Measurements from ENCODE around the gene IGFBP1. TPM values are rescaled to one million over a fixed set of nuclear protein-coding genes. Genes with fewer than 3 reads are reported as not detected.

Gene IGFBP1
- total RNA-seq (2016; rRNA removed; fragmentation: Illumina TruSeq; extraction: Trizol): 2.8 and 5.4 TPM in 2 replicates
- total RNA-seq (2016; cell fraction: cytosol; rRNA removed; fragmentation: Illumina TruSeq; extraction: Trizol; ENCODE audit: low read depth): 1.7 and 1.8 TPM in 2 replicates
- total RNA-seq (2016; cell fraction: insoluble cytoplasmic fraction; rRNA removed; fragmentation: Illumina TruSeq; extraction: Trizol): 2.3 and 4.6 TPM in 2 replicates
- 2.0 and 3.0 TPM in 2 replicates for total RNA-seq (2016; cell fraction: membrane; rRNA removed; fragmentation: Illumina TruSeq; extraction: Trizol)
- 5.6 and 6.7 TPM in 2 replicates for total RNA-seq (2016; cell fraction: nucleus; rRNA removed; fragmentation: Illumina TruSeq; extraction: Trizol)
- polyA plus RNA-seq (2011; rRNA removed): 885 and 989 TPM in 2 replicates
- polyA plus RNA-seq (2011; cell fraction: cytosol; rRNA removed): 891 and 942 TPM in 2 replicates
- 894 and 1,114 TPM in 2 replicates for polyA plus RNA-seq (2011; cell fraction: nucleus; rRNA removed)
- 2,786 and 3,532 TPM in 2 replicates for polyA plus RNA-seq (2012)
- polyA plus RNA-seq (2016; cell fraction: cytosol; fragmentation: Illumina TruSeq; extraction: Trizol; ENCODE audit: low read depth): 2.6 and 3.7 TPM in 2 replicates
- polyA plus RNA-seq (2016; cell fraction: insoluble cytoplasmic fraction; fragmentation: Illumina TruSeq; extraction: Trizol; ENCODE audit: low read depth): 3.0 and 3.5 TPM in 2 replicates
- 3.3 and 3.5 TPM in 2 replicates for polyA plus RNA-seq (2016; cell fraction: membrane; fragmentation: Illumina TruSeq; extraction: Trizol; ENCODE audit: low read depth)
- polyA plus RNA-seq (2016; cell fraction: nucleus; fragmentation: Illumina TruSeq; extraction: Trizol; ENCODE audit: insufficient read depth, low read depth): 15.4 and 16.5 TPM in 2 replicates
- 0.12 and 335 TPM in 2 replicates for polyA minus RNA-seq (2011; rRNA and poly(A)+ RNA removed; ENCODE audit: low replicate concordance)
- 850 and 1,063 TPM in 2 replicates for polyA minus RNA-seq (2011; cell fraction: cytosol; rRNA and poly(A)+ RNA removed)
- polyA minus RNA-seq (2011; cell fraction: nucleus; rRNA and poly(A)+ RNA removed): 152 and 215 TPM in 2 replicates
- Bru-seq, nascent RNA: percentile 92 among the genes with signal in this experiment
- BruChase-seq, experiment 1, labeled RNA remaining after a 6-hour chase: percentile 98 among the genes with signal in this experiment
- BruChase-seq, experiment 2, labeled RNA remaining after a 2-hour chase: percentile 91 among the genes with signal in this experiment
- long read RNA-seq, experiment 1, transcript IGFBP1-201 (4 exons, 1,653 nt): major isoform, 353 of 392 reads
- long read RNA-seq, experiment 1, partial matches to known transcripts: 30 of 392 reads
- long read RNA-seq, experiment 1, other reads (novel, unspliced or antisense): 9 of 392 reads
- long read RNA-seq, experiment 2, transcript IGFBP1-201 (4 exons, 1,653 nt): major isoform, 731 of 1,512 reads
- long read RNA-seq, experiment 2, partial matches to known transcripts: 751 of 1,512 reads
- long read RNA-seq, experiment 2, other reads (novel, unspliced or antisense): 28 of 1,512 reads

GRCh38 chr7:45888185-45888992 lies at the start of gene IGFBP1:
TSS of gene IGFBP1 (plus strand) at chr7:45888488. CDS start at chr7:45888653, 165 bp downstream.
- in situ Hi-C loops (cut with HindIII; ENCODE audit: extremely low pct_ligation_motif_present, low pct_unique_long_range_greater_than_20kb): loop anchor here (5.0 kb wide), 1 partner anchor 84 kb away; no protein-coding TSS in a partner anchor
- peak; percentile 68 for FAIRE-seq
- H3K27ac ChIP-seq (ENCODE audit: extremely low read length, insufficient read depth, low read length): peak within 1 kb of the TSS; percentile 99
- CTCF ChIA-PET (ENCODE audit: low intra/inter-chr PET ratio, low total read pairs): no interaction called here
- BruUV-seq (replicated peaks): no TSS peak
- H3K4me2 ChIP-seq (ENCODE audit: low read depth, low read length): peak within 1 kb of the TSS; percentile 98
- peak within 1 kb of the TSS; percentile 95 for H3K9ac ChIP-seq (ENCODE audit: insufficient read depth, low read depth, low read length)
- H3K36me3 ChIP-seq (replicated peaks in 1 of 2; ENCODE audit: control insufficient read depth in 1 of 2, insufficient read depth in 2 of 2, low read length in 2 of 2): peaks cover 0 to 19% of the 10 kb centered on the region in 2 experiments; a peak in 4 of 5 replicates
- POLR2A ChIA-PET: interaction anchor here (0.6 to 7.2 kb wide), 18 partner anchors 7 to 1875 kb away, joined by 3 to 118 read pairs (median 4); partner anchors contain the start of gene CCDC201
- intact Hi-C loops (cut with micrococcal nuclease; ENCODE audit: unreplicated experiment): no loop called here
- peak within 1 kb of the TSS; percentile 61 to 89 (median 84) for H3K4me3 ChIP-seq (replicated peaks in 1 of 3; ENCODE audit: insufficient read depth in 1 of 3, low read depth in 2 of 3, low read length in 3 of 3)
- H2AFZ ChIP-seq (ENCODE audit: low read length): no peak within 1 kb of the TSS
- peak; percentile 71 for ATAC-seq
- peaks cover 12% of the 10 kb centered on the region for H3K79me2 ChIP-seq (ENCODE audit: insufficient read depth, low read length)
- peak; percentile 95 for DNase-seq (ENCODE audit: low spot score)
- no peaks in the 10 kb centered on the region; a peak in 1 of 5 replicates for H3K27me3 ChIP-seq (ENCODE audit: control insufficient read depth in 1 of 2, insufficient read depth in 2 of 2, low read length in 2 of 2)
- 0% methylated on average over 14 of the region's 73 CpGs for WGBS (ENCODE audit: low lambda C conversion rate)
- H4K20me1 ChIP-seq (ENCODE audit: insufficient read depth, low read length): peaks cover 38% of the 10 kb centered on the region
- H3K9me3 ChIP-seq (ENCODE audit: low read length): no peaks in the 10 kb centered on the region
- peaks cover 85% of the 10 kb centered on the region for H3K4me1 ChIP-seq (ENCODE audit: insufficient read depth, low read length)
- TF ChIP-seq ZNF335 (CRISPR knock-in tag; IDR thresholded peaks at IDR 0.05): peak; percentile 75
- TF ChIP-seq ZBTB46 (CRISPR knock-in tag; IDR thresholded peaks at IDR 0.05; ENCODE audit: borderline replicate concordance): peak; percentile 99
- TF ChIP-seq KDM2A (CRISPR knock-in tag; IDR thresholded peaks at IDR 0.05; ENCODE audit: borderline replicate concordance, low read depth): peak; percentile 79
- no peak for TF ChIP-seq CEBPB (IDR thresholded peaks at IDR 0.05; ENCODE audit: borderline replicate concordance, low read depth, low read length)
- no peak for TF ChIP-seq SRSF1 (optimal IDR thresholded peaks at IDR 0.05; ENCODE audit: low read depth, low read length)
- peak; percentile 75; the same call in 1 of the 2 replicates for TF ChIP-seq ZNF501 (CRISPR knock-in tag; IDR thresholded peaks at IDR 0.05)
- TF ChIP-seq ZNF296 (CRISPR knock-in tag; conservative IDR thresholded peaks at IDR 0.05): peak; percentile 96; the same call in 1 of the 2 replicates
- peak; percentile 79; the same call in 1 of the 2 replicates for TF ChIP-seq ZNF33B (CRISPR knock-in tag; IDR thresholded peaks at IDR 0.05)
- no peak for TF ChIP-seq CENPX (CRISPR knock-in tag; IDR thresholded peaks at IDR 0.05)
- TF ChIP-seq MYNN (CRISPR knock-in tag; IDR thresholded peaks at IDR 0.05; ENCODE audit: low read depth): peak; percentile 89; the same call in 1 of the 2 replicates
- peak; percentile 18; the same call in 1 of the 2 replicates for TF ChIP-seq STAT6 (CRISPR knock-in tag; IDR thresholded peaks at IDR 0.05; ENCODE audit: borderline replicate concordance)

All from HepG2 (cell line).